Astrocyte of the spinal cord (primary cell): ENCODE measurements around the gene SNAP47.
A peak's percentile ranks its signal among the peaks of the same experiment; 100 is the strongest.
"Not testable (repeated sequence)": the region's sequence is repeated elsewhere in the genome, so short reads cannot be mapped to it uniquely, and the experiment has no call there.

Source experiments
- DNase-seq: peaks from one replicate; pipeline ENCODE4 v3.0.0; 2011; ENCODE audit warnings: low read depth, low spot score
- H3K4me3 ChIP-seq: 2 replicates; pipeline ENCODE4 v1.5.1; 2011; ENCODE audit warnings: low read depth, mild to moderate bottlenecking, low read length, moderate library complexity
- in situ Hi-C: cut with HindIII; loops from 2 replicates; pipeline ENCODE4 v1.10.0; 2017; ENCODE audit warnings: low sequenced_read_pairs
- TF ChIP-seq, protein P1 (sequence below): IDR thresholded peaks from 2 replicates; pipeline ENCODE4 v1.5.1; 2012; ENCODE audit warnings: low read depth, mild to moderate bottlenecking, low read length, inconsistent platforms

The SNAP47 gene, protein sequence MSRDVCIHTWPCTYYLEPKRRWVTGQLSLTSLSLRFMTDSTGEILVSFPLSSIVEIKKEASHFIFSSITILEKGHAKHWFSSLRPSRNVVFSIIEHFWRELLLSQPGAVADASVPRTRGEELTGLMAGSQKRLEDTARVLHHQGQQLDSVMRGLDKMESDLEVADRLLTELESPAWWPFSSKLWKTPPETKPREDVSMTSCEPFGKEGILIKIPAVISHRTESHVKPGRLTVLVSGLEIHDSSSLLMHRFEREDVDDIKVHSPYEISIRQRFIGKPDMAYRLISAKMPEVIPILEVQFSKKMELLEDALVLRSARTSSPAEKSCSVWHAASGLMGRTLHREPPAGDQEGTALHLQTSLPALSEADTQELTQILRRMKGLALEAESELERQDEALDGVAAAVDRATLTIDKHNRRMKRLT

DNA sequence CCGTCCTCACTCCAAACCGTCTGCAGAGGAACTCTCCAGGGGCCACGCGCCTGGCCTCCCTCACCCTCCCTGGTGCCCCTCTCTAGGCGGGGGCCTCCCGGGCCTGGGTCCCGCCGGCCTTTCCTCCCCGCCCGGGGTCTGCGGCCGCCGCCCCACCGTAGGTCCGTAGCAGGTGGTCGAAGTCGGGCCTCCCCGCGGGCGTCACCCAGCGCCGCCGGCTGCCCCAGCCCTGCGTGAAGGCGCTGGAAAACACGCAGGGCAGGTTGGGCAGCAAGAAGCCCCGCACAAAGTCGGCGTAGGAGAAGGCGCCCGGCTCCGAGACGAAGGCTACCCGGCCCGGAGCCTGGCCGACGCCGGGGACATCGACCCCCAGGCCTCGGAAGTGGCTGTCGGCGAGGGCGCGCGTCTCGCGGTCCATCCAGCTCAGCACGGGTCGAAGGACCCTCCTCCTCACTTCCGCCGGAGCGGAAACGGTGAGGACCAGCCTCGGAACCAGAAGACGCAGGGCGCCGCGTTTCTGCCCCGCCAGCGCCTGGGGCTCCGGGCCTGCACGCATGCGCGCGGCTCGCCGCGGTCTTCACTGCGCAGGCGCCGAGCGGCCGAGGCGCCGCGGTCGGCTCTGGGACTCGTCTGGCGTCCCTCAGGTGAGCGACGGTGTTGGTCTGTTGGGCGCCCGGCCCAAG lies at the start of gene SNAP47, which contains the start of gene JMJD4:
Gene SNAP47 (plus strand): TSS at position 580 of the 683 bp plus-strand sequence. CDS start 12,302 bp downstream, outside the sequence.
Gene JMJD4 (minus strand): TSS at position 447 of the 683 bp plus-strand sequence. CDS start 29 bp downstream, at position 418.
- in situ Hi-C loops = no loop called here

DNA sequence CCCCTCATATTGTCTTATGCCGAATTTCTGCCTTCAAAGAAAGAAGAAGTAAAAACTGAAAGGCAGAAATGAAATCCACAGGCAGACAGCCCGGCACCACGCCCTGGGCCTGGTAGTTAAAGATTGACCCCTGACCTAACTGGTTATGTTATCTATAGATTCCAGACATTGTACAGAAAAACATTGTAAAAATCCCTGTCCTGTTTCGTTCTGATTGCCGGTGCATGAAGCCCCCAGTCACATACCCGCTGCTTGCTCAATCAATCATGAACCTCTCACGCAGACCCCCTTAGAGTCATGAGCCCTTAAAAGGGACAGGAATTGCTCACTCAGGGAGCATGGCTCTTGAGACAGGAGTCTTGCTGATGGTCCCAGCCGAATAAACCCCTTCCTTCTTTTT lies 49.4 kb upstream of the SNAP47 start:
- no peak overlapping the region for H3K4me3 ChIP-seq
- TF ChIP-seq, protein P1, sequence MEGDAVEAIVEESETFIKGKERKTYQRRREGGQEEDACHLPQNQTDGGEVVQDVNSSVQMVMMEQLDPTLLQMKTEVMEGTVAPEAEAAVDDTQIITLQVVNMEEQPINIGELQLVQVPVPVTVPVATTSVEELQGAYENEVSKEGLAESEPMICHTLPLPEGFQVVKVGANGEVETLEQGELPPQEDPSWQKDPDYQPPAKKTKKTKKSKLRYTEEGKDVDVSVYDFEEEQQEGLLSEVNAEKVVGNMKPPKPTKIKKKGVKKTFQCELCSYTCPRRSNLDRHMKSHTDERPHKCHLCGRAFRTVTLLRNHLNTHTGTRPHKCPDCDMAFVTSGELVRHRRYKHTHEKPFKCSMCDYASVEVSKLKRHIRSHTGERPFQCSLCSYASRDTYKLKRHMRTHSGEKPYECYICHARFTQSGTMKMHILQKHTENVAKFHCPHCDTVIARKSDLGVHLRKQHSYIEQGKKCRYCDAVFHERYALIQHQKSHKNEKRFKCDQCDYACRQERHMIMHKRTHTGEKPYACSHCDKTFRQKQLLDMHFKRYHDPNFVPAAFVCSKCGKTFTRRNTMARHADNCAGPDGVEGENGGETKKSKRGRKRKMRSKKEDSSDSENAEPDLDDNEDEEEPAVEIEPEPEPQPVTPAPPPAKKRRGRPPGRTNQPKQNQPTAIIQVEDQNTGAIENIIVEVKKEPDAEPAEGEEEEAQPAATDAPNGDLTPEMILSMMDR = no peak
- in situ Hi-C loops = no loop called here
- no peak for DNase-seq

More for the DNA sequence above, at the start of gene SNAP47, which contains the start of gene JMJD4:
- peak; percentile 93 for DNase-seq
- TF ChIP-seq, protein P1 = no peak
- peak within 1 kb of the TSS; percentile 80 for H3K4me3 ChIP-seq

DNA sequence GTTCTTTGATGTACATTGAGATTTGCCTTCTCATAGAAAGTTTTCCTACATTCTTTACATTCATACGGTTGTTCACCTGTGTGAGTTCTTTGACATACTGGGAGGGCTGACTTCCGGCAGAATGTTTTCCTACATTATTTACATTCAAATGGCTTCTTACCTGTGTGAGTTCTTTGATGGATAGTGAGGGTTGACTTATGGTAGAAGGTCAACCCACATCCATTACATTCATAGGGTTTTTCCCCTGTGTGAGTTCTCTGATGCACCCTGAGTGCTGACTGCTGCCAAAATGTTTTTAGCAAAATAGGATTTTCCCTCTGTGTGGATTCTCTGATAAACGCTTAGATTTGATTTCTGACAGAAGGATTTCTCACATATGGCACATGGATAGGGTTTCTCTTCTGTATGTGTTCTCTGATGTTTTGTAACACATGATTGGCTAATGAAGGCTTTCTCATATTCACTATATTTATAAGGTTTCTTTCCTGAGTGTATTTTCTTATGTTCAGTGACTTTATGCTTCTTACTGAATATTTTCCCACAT lies 37.8 kb upstream of the SNAP47 start:
- no peak overlapping the region for H3K4me3 ChIP-seq
- in situ Hi-C loops = no loop called here
- no peak for DNase-seq
- TF ChIP-seq, protein P1 = no peak

DNA sequence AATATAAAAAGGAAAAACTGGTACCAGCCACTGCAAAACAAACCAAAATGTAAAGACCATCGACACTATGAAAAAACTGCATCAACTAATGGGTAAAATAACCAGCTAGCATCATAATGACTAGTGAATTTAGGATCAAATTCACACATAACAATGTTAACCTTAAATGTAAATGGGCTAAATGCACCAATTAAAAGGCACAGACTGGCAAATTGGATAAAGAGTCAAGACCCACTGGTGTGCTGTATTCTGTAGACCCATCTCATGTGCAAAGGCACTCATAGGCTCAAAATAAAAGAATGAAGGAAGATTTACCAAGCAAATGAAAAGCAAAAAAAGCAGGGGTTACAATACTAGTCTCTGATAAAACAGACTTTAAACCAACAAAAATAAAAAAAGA lies 33.6 kb upstream of the SNAP47 start:
- H3K4me3 ChIP-seq, in situ Hi-C loops, DNase-seq: not testable (repeated sequence)

DNA sequence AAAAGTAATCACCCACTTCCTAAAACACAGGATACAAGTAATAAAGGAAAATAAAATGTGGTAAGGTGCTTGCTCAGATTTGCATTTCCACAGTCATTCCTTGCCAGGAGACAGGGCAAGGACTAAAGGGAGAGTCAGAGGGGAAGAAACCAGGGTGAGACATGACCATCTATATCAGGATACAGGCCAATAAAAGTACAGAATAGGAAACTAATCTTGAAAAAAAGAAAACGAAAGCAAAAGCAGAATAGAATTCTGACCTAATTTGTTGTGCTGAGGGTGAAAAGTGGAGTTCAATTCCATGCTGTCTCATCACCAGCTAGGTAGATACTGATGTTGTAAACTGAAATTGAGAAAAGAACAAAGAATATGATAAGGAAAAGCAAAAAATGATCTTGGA lies 27.4 kb upstream of the SNAP47 start:
- in situ Hi-C loops = no loop called here
- TF ChIP-seq, protein P1 = no peak
- no peak for DNase-seq
- H3K4me3 ChIP-seq = no peak overlapping the region

DNA sequence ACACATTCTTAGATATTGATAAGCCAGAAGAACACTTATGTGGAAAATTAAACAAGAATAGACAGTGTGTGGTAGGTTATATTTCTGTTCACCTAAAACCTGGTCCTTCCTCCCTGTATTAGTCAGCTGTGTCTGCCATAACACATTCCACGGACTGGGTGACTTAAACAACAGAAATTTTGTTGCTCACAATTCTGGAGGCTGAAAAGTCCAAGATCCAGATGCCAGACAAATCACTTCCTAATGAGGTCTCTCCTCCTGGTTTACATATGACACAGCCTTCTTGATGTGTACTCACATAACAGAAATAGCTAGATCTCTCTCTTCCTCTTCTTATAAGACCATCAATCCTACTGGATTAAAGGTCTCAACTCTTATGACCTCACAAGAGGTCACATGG lies 25.8 kb upstream of the SNAP47 start:
- no peak overlapping the region for H3K4me3 ChIP-seq
- in situ Hi-C loops = no loop called here
- TF ChIP-seq, protein P1 = no peak
- no peak for DNase-seq

DNA sequence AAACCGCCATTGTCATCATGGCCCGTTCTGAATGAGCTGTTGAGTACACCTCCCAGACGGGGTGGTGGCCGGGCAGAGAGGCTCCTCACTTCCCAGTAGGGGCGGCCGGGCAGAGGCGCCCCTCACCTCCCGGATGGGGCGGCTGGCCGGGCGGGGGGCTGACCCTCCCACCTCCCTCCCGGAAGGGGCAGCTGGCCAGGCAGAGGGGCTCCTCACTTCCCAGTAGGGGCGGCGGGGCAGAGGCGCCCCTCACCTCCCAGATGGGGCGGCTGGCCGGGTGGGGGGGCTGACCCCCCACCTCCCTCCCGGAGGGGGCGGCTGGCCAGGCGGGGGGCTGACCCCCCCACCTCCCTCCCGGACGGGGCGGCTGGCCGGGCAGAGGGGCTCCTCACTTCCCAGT lies 24.8 kb upstream of the SNAP47 start:
- in situ Hi-C loops, H3K4me3 ChIP-seq, DNase-seq: not testable (repeated sequence)
